ENCODE data around the gene MINK1.
A peak's percentile ranks its signal among the peaks of the same experiment; 100 is the strongest.

Gene MINK1

DNA sequence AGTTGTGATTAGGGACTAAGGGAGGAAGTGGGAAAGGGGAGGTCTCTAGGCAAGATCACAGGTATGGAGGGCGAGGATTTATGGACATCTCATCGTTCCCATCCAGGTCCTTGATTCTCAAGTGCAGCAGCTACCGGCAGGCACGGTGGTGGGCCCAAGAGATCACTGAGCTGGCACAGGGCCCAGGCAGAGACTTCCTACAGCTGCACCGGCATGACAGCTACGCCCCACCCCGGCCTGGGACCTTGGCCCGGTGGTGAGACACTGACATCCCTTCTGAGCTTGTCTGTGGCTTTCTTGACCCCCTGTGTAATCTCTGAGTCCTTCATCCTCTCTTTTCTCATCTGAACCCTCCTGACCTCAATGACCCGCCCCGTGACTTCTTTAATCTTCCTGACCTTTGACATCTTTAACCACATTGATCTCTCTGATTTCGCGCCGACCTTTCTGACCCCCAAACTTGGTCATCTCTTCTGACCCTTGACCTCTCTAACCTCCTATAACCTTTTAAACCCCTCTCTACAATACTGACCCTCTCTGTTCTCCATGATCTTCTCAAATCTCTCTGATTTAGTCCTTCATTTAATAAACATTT lies 22.3 kb upstream of the MINK1 start:
- H3K4me3 ChIP-seq (replicated peaks in 1 of 2; ENCODE audit: low read depth in 2 of 2, low read length in 2 of 2), result no peak overlapping the region
- no peak for DNase-seq (ENCODE audit: low read depth in 2 of 2)

DNA sequence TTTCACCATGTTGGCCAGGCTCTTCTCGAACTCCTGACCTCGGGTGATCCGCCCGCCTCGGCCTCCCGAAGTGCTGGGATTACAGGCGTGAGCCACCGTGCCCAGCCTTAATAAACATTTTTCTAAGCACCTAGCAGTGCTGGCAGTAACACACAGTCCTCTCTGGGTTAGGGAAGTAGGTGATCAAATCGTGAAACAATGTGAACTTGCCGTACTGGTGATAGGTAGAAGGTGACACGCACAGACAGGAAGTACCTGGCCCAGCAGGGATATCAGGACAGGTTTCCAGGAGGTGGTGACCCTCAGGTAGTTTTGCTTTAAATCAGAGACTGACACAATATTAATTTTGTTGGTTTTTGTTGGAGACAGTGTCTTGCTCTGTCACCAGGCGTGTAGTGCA lies 21.7 kb upstream of the MINK1 start:
- H3K4me3 ChIP-seq (replicated peaks in 1 of 2; ENCODE audit: low read depth in 2 of 2, low read length in 2 of 2), result no peak overlapping the region
- no peak for DNase-seq (ENCODE audit: low read depth in 2 of 2)
- TF ChIP-seq, protein P1, sequence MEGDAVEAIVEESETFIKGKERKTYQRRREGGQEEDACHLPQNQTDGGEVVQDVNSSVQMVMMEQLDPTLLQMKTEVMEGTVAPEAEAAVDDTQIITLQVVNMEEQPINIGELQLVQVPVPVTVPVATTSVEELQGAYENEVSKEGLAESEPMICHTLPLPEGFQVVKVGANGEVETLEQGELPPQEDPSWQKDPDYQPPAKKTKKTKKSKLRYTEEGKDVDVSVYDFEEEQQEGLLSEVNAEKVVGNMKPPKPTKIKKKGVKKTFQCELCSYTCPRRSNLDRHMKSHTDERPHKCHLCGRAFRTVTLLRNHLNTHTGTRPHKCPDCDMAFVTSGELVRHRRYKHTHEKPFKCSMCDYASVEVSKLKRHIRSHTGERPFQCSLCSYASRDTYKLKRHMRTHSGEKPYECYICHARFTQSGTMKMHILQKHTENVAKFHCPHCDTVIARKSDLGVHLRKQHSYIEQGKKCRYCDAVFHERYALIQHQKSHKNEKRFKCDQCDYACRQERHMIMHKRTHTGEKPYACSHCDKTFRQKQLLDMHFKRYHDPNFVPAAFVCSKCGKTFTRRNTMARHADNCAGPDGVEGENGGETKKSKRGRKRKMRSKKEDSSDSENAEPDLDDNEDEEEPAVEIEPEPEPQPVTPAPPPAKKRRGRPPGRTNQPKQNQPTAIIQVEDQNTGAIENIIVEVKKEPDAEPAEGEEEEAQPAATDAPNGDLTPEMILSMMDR (IDR thresholded peaks at IDR 0.05; ENCODE audit: low read depth, low read length), result no peak

More for the DNA sequence above, 22.3 kb upstream of the MINK1 start:
- TF ChIP-seq, protein P1 (IDR thresholded peaks at IDR 0.05; ENCODE audit: low read depth, low read length), result no peak

DNA sequence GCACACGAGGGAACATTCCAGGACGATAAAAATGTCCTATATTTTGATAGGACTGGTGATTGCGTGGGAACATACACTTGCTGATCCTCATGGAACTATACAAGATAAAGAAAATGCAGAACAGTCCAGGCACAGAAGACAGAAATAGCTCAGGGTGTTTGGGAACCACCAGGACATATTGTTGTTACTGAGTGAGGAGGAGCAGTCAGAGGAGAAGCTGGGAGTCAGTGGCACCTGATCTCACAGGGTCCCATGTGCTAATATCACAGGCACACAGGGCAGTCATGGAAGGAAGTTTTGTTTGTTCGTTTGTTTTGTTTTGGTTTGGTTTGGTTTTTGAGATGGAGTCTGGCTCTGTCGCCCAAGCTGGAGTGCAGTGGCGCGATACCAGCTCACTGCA lies 20.4 kb upstream of the MINK1 start:
- H3K4me3 ChIP-seq (replicated peaks in 1 of 2; ENCODE audit: low read depth in 2 of 2, low read length in 2 of 2), result no peak overlapping the region
- no peak for DNase-seq (ENCODE audit: low read depth in 2 of 2)
- TF ChIP-seq, protein P1 (IDR thresholded peaks at IDR 0.05; ENCODE audit: low read depth, low read length), result no peak

DNA sequence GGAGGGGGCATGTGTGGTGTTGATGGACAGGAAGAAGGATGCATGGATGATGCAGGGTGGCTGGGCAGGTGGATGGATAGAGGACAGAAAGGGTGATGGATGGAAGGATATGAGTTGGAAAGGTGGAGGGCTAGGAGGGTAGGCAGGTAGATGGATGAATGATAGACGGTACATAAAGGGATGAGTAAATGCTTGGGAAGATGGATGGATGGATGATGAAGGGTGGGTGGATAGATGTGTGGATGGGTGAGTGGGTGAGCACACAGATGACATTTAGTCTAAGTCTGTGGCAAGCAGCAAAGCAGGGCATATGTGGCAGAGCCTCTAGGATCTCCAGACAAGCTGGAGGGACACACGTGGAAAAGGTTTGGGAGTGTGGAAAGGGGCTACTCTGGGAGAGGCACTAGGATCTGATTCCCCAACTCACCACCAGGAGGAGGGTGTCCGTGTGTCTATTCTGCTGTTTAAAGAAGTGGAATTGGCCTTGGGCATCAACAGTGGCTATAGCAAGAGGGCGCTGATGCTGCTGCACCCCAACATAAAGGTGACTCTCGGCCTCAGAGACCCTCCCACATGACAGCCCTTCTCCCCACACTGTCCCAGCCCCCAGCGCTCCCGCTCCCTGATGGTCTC lies 18.0 kb upstream of the MINK1 start:
- TF ChIP-seq, protein P1 (IDR thresholded peaks at IDR 0.05; ENCODE audit: low read depth, low read length), result peak; percentile 19
- DNase-seq (ENCODE audit: low read depth in 2 of 2), result no peak
- H3K4me3 ChIP-seq (replicated peaks in 1 of 2; ENCODE audit: low read depth in 2 of 2, low read length in 2 of 2), result no peak overlapping the region

GRCh38 chr17:4816826-4817225 lies 16.3 kb upstream of the MINK1 start:
- DNase-seq (ENCODE audit: low read depth in 2 of 2), result no peak
- TF ChIP-seq, protein P1 (IDR thresholded peaks at IDR 0.05; ENCODE audit: low read depth, low read length), result no peak

GRCh38 chr17:4818276-4818675 lies 14.9 kb upstream of the MINK1 start:
- no peak for DNase-seq (ENCODE audit: low read depth in 2 of 2)
- TF ChIP-seq, protein P1 (IDR thresholded peaks at IDR 0.05; ENCODE audit: low read depth, low read length), result no peak
- H3K4me3 ChIP-seq (replicated peaks in 1 of 2; ENCODE audit: low read depth in 2 of 2, low read length in 2 of 2), result no peak overlapping the region

More at GRCh38 chr17:4816826-4817225, 16.3 kb upstream of the MINK1 start:
- no peak overlapping the region for H3K4me3 ChIP-seq (replicated peaks in 1 of 2; ENCODE audit: low read depth in 2 of 2, low read length in 2 of 2)
